GM13976 (cell line): ENCODE data around the gene PLEKHH2.

Experiments
- DNase-seq: peaks from one replicate; pipeline ENCODE4 v3.0.0; 2012; ENCODE audit warnings: low spot score
- CTCF ChIP-seq: IDR thresholded peaks from 2 replicates; pipeline ENCODE4 v1.5.1; 2012; ENCODE audit warnings: borderline replicate concordance, mild to moderate bottlenecking; ENCODE audit not compliant: insufficient read depth; ENCODE audit errors: extremely low read depth, missing control alignments, control extremely low read depth
- in situ Hi-C: fragments of 300-500 bp; cut with MboI; formaldehyde crosslinking; loops from one replicate; pipeline ENCODE4 v1.12.0; 2022; ENCODE audit warnings: low sequenced_read_pairs, mixed read lengths, inconsistent platforms; ENCODE audit not compliant: unreplicated experiment

The PLEKHH2 gene

GRCh38 chr2:43758739-43759138, 121.7 kb downstream of the PLEKHH2 start:
- no peak for DNase-seq
- in situ Hi-C loops, result no loop called here
- no peak for TF ChIP-seq CTCF

GRCh38 chr2:43759195-43759594, 122.1 kb downstream of the PLEKHH2 start:
- in situ Hi-C loops, result no loop called here
- DNase-seq, result no peak
- no peak for TF ChIP-seq CTCF

GRCh38 chr2:43762286-43762685, 125.2 kb downstream of the PLEKHH2 start:
- TF ChIP-seq CTCF, result no peak
- in situ Hi-C loops, result no loop called here
- no peak for DNase-seq

- no peak for DNase-seq
- in situ Hi-C loops, result no loop called here
- no peak for TF ChIP-seq CTCF
These were observed 126.0 kb downstream of the PLEKHH2 start for GRCh38 chr2:43763091-43763490.

- in situ Hi-C loops, result no loop called here
- TF ChIP-seq CTCF, result no peak
- DNase-seq, result no peak
These were observed 127.1 kb downstream of the PLEKHH2 start for GRCh38 chr2:43764086-43764705.

GRCh38 chr2:43766006-43766405, 128.9 kb downstream of the PLEKHH2 start:
- DNase-seq, result no peak
- in situ Hi-C loops, result no loop called here
- no peak for TF ChIP-seq CTCF
